Smooth muscle cell of the brain vasculature (primary cell): Measurements from ENCODE around the gene FAM219A.

ENCODE experiments used
- DNase-seq: peaks from one replicate; pipeline ENCODE4 v3.0.0-alpha.2; 2012; ENCODE audit warnings: low read depth, low spot score

FAM219A gene

GRCh38 chr9:34400686-34401602, 57.4 kb downstream of the FAM219A start:
- DNase-seq = no peak

GRCh38 chr9:34400275-34400674, 58.1 kb downstream of the FAM219A start:
- no peak for DNase-seq

GRCh38 chr9:34399729-34400128, 58.6 kb downstream of the FAM219A start:
- no peak for DNase-seq

GRCh38 chr9:34398875-34399274, 59.5 kb downstream of the FAM219A start:
- DNase-seq = no peak

GRCh38 chr9:34396276-34397214, 61.8 kb downstream of the FAM219A start:
- DNase-seq = no peak

- no peak for DNase-seq
Observed at GRCh38 chr9:34392511-34392910, 65.9 kb downstream of the FAM219A start.

GRCh38 chr9:34387239-34387638, 71.1 kb downstream of the FAM219A start:
- no peak for DNase-seq

- no peak for DNase-seq
Observed at GRCh38 chr9:34386656-34387055, 71.7 kb downstream of the FAM219A start.

- no peak for DNase-seq
Observed at GRCh38 chr9:34385561-34386230, 72.7 kb downstream of the FAM219A start.

- DNase-seq = no peak
Observed at GRCh38 chr9:34384368-34385165, 73.8 kb downstream of the FAM219A start.

GRCh38 chr9:34383904-34384303, 74.5 kb downstream of the FAM219A start:
- DNase-seq = no peak

- no peak for DNase-seq
Observed at GRCh38 chr9:34382879-34383278, 75.5 kb downstream of the FAM219A start.

- no peak for DNase-seq
Observed at GRCh38 chr9:34382054-34382453, 76.3 kb downstream of the FAM219A start.

- no peak for DNase-seq
Observed at GRCh38 chr9:34381323-34381722, 77.0 kb downstream of the FAM219A start.

GRCh38 chr9:34380511-34381315, 77.7 kb downstream of the FAM219A start:
- DNase-seq = no peak

- DNase-seq = no peak
Observed at GRCh38 chr9:34380034-34380510, 78.3 kb downstream of the FAM219A start.

GRCh38 chr9:34379334-34380033, 78.9 kb downstream of the FAM219A start:
- no peak for DNase-seq

- no peak for DNase-seq
Observed at GRCh38 chr9:34378376-34379060, 79.9 kb downstream of the FAM219A start.

GRCh38 chr9:34377404-34377746, 81.0 kb downstream of the FAM219A start:
- no peak for DNase-seq
